Fibroblast of upper back skin (primary cell): ENCODE measurements around the gene MYLIP.

Source experiments
- DNase-seq: peaks from one replicate; pipeline ENCODE4 v3.0.0-alpha.2; 2013

Gene MYLIP

GRCh38 chr6:16108419-16108818, 20.5 kb upstream of the MYLIP start:
- DNase-seq, result no peak

GRCh38 chr6:16108921-16109658, 19.8 kb upstream of the MYLIP start:
- DNase-seq, result no peak

- no peak for DNase-seq
These were observed 19.1 kb upstream of the MYLIP start for GRCh38 chr6:16109659-16110305.

GRCh38 chr6:16118825-16119224, 10.1 kb upstream of the MYLIP start:
- DNase-seq, result no peak

- no peak for DNase-seq
These were observed 7.5 kb upstream of the MYLIP start for GRCh38 chr6:16121339-16121738.

- DNase-seq, result no peak
These were observed 6.7 kb upstream of the MYLIP start for GRCh38 chr6:16122197-16122596.

GRCh38 chr6:16124198-16125180, 4.4 kb upstream of the MYLIP start:
- no peak for DNase-seq

- no peak for DNase-seq
These were observed 2.8 kb upstream of the MYLIP start for GRCh38 chr6:16126056-16126455.

GRCh38 chr6:16126861-16127260, 2.0 kb upstream of the MYLIP start:
- no peak for DNase-seq

GRCh38 chr6:16127471-16127870, 1.4 kb upstream of the MYLIP start:
- DNase-seq, result no peak

GRCh38 chr6:16129623-16130401, 926 bp downstream of the MYLIP start:
- DNase-seq, result no peak

- DNase-seq, result no peak
These were observed 1.6 kb downstream of the MYLIP start for GRCh38 chr6:16130437-16130891.

- peak; percentile 81 for DNase-seq
These were observed 2.1 kb downstream of the MYLIP start for GRCh38 chr6:16130932-16131387.

- DNase-seq, result no peak
These were observed 4.0 kb downstream of the MYLIP start for GRCh38 chr6:16132909-16133308.

GRCh38 chr6:16134430-16134829, 5.5 kb downstream of the MYLIP start:
- no peak for DNase-seq

- DNase-seq, result peak; percentile 73
These were observed 6.2 kb downstream of the MYLIP start for GRCh38 chr6:16135066-16135465.

GRCh38 chr6:16136091-16136490, 7.2 kb downstream of the MYLIP start:
- DNase-seq, result no peak

- DNase-seq, result peak; percentile 90
These were observed 8.0 kb downstream of the MYLIP start for GRCh38 chr6:16136621-16137450.

- no peak for DNase-seq
These were observed 8.5 kb downstream of the MYLIP start for GRCh38 chr6:16137451-16137801.

- DNase-seq, result peak; percentile 86
These were observed 10.7 kb downstream of the MYLIP start for GRCh38 chr6:16139556-16139955.

GRCh38 chr6:16140607-16141006, 11.7 kb downstream of the MYLIP start:
- no peak for DNase-seq

- no peak for DNase-seq
These were observed 12.6 kb downstream of the MYLIP start for GRCh38 chr6:16141514-16141913.
